ENCODE results near the gene DNAAF5. TPM values are rescaled to one million over a fixed set of nuclear protein-coding genes. Genes with fewer than 3 reads are reported as not detected.

Gene DNAAF5
- total RNA-seq, result 10 to 100 TPM; 36.4 to 36.8 TPM

GRCh38 chr7:726084-726853, at the start of gene DNAAF5:
Gene DNAAF5, plus strand, starts transcription at chr7:726699. Its CDS starts 22 bp downstream, at chr7:726721.
- ATAC-seq (peak; percentile 90), DNase-seq (peak; percentile 91)
- H3K9me3 Mint-ChIP-seq, result peaks cover 6% of the 10 kb centered on the region
- H3K27ac Mint-ChIP-seq, result peak within 1 kb of the TSS; percentile 82
- intact Hi-C loops (cut with micrococcal nuclease), result loop anchor here (5.0 kb wide), 1 partner anchor 109 kb away; no protein-coding TSS in a partner anchor
- POLR2A ChIA-PET, result interaction anchor here (1.0 to 2.2 kb wide), 3 partner anchors 117 to 131 kb away, joined by 3 to 8 read pairs (median 4); no protein-coding TSS in a partner anchor
- peaks cover 51% of the 10 kb centered on the region for H3K36me3 Mint-ChIP-seq (ENCODE audit: low read depth)
- TF ChIP-seq CTCF (IDR thresholded peaks at IDR 0.05), result no peak
- H3K27me3 Mint-ChIP-seq, result no peaks in the 10 kb centered on the region
- H3K4me1 Mint-ChIP-seq (ENCODE audit: low read depth), result peaks cover 36% of the 10 kb centered on the region
- CTCF ChIA-PET, result no interaction called here
- peak within 1 kb of the TSS; percentile 87 for H3K4me3 Mint-ChIP-seq

- ChIA-PET POLR2A (no interaction called here), CTCF (no interaction called here)
- ATAC-seq (no peak), DNase-seq (no peak)
- H3K27ac Mint-ChIP-seq, result no peak overlapping the region
- peaks cover 6% of the 10 kb centered on the region for H3K9me3 Mint-ChIP-seq
- no peaks in the 10 kb centered on the region for H3K4me1 Mint-ChIP-seq (ENCODE audit: low read depth)
- H3K36me3 Mint-ChIP-seq (ENCODE audit: low read depth), result peaks cover 44% of the 10 kb centered on the region
- intact Hi-C loops (cut with micrococcal nuclease), result no loop called here
- no peak overlapping the region for H3K4me3 Mint-ChIP-seq
- no peaks in the 10 kb centered on the region for H3K27me3 Mint-ChIP-seq
- TF ChIP-seq CTCF (IDR thresholded peaks at IDR 0.05), result no peak
These were observed 49.5 kb upstream of the DNAAF5 start for GRCh38 chr7:676972-677385.

- CTCF ChIA-PET, result no interaction called here
- Mint-ChIP-seq H3K4me1 (ENCODE audit: low read depth) (no peaks in the 10 kb centered on the region), H3K36me3 (ENCODE audit: low read depth) (peaks cover 41% of the 10 kb centered on the region), H3K9me3 (peaks cover 9% of the 10 kb centered on the region), H3K27me3 (no peaks in the 10 kb centered on the region), H3K27ac (no peak overlapping the region), H3K4me3 (no peak overlapping the region)
- POLR2A ChIA-PET, result interaction anchor here (1.3 kb wide), 1 partner anchor 10 kb away, joined by 4 read pairs; no protein-coding TSS in a partner anchor
- intact Hi-C loops (cut with micrococcal nuclease), result no loop called here
- ATAC-seq, result no peak
- no peak for DNase-seq
- TF ChIP-seq CTCF (IDR thresholded peaks at IDR 0.05), result no peak
These were observed 45.9 kb upstream of the DNAAF5 start for GRCh38 chr7:680411-681127.

- no peaks in the 10 kb centered on the region for H3K27me3 Mint-ChIP-seq
- CTCF ChIA-PET, result no interaction called here
- POLR2A ChIA-PET, result interaction anchor here (1.3 kb wide), 1 partner anchor 11 kb away, joined by 4 read pairs; no protein-coding TSS in a partner anchor
- no peak for TF ChIP-seq CTCF (IDR thresholded peaks at IDR 0.05)
- intact Hi-C loops (cut with micrococcal nuclease), result no loop called here
- peaks cover 16% of the 10 kb centered on the region for H3K9me3 Mint-ChIP-seq
- no peak overlapping the region for H3K4me3 Mint-ChIP-seq
- no peak for DNase-seq
- H3K4me1 Mint-ChIP-seq (ENCODE audit: low read depth), result no peaks in the 10 kb centered on the region
- H3K36me3 Mint-ChIP-seq (ENCODE audit: low read depth), result peaks cover 44% of the 10 kb centered on the region
- no peak for ATAC-seq
- no peak overlapping the region for H3K27ac Mint-ChIP-seq
These were observed 44.8 kb upstream of the DNAAF5 start for GRCh38 chr7:681551-682307.

Measured in activated CD8-positive, alpha-beta T cell treated with anti-CD3 and anti-CD28 coated beads for 36 hours (primary cell).